HepG2 (cell line): ENCODE data around the gene TPCN2. TPM values are rescaled to one million over a fixed set of nuclear protein-coding genes. Genes with fewer than 3 reads are reported as not detected.

Experiments
- ATAC-seq: fragments of 200-7000 bp; cut with Tn5 transposase; 3 replicates; pipeline ENCODE4 v1.9.1; 2020; ENCODE audit warnings: mild to moderate bottlenecking, moderate library complexity
- BruUV-seq: library from RNA; stranded (reverse); fragments of 400-500 nt; replicated peaks from 2 replicates; lab custom pipeline; 2021; lab: Mats Ljungman, UMichigan
- CTCF ChIA-PET: fragments of 300-600 bp; formaldehyde crosslinking; extraction: SDS; loops from one replicate; lab custom pipeline; 2021; ENCODE audit warnings: low total read pairs, inconsistent platforms, low intra/inter-chr PET ratio; lab: Yijun Ruan, JAX
- POLR2A ChIA-PET: fragments of 350-600 bp; sonication (Branson Sonifier 250); formaldehyde crosslinking; loops from one replicate; lab custom pipeline; 2020; ENCODE audit warnings: antibody characterized with exemption, inconsistent platforms; lab: Yijun Ruan, JAX
- DNase-seq: peaks from one replicate; pipeline ENCODE4 v3.0.0-alpha.2; 2015; ENCODE audit warnings: low spot score
- FAIRE-seq: peaks from 3 replicates; lab custom pipeline; 2011; peaks lifted over from hg19 to GRCh38; lab: Jason Lieb, UNC
- H2AFZ ChIP-seq: one replicate; pipeline ENCODE4 v1.6.1; 2011; ENCODE audit warnings: low read length, inconsistent platforms
- H3K27ac ChIP-seq: fragments of 300-600 bp; 3 replicates; pipeline ENCODE4 v1.8.0; 2011; ENCODE audit warnings: mixed run types, mild to moderate bottlenecking, mixed read lengths, low read length, inconsistent platforms; ENCODE audit not compliant: insufficient read depth; ENCODE audit errors: extremely low read length
- H3K27me3 ChIP-seq, 2 experiments: fragments of 200-600 bp in 1 of 2; 2 replicates in 1 of 2; 3 replicates in 1 of 2; pipeline versions ENCODE4 v1.6.0 to v1.8.0; 2011; ENCODE audit warnings: low read length in 2 of 2, mild to moderate bottlenecking in 2 of 2, moderate library complexity in 2 of 2, inconsistent platforms in 1 of 2; ENCODE audit not compliant: insufficient read depth in 2 of 2, control insufficient read depth in 1 of 2
- H3K36me3 ChIP-seq, 2 experiments: fragments of 200-600 bp in 1 of 2; replicated peaks in 1 of 2; 2 replicates in 1 of 2; 3 replicates in 1 of 2; pipeline versions ENCODE4 v1.5.1 to v1.8.0; 2011; ENCODE audit warnings: low read length in 2 of 2, inconsistent platforms in 1 of 2; ENCODE audit not compliant: insufficient read depth in 2 of 2, control insufficient read depth in 1 of 2
- H3K4me1 ChIP-seq: 2 replicates; pipeline ENCODE4 v1.5.1; 2012; ENCODE audit warnings: low read length, inconsistent platforms; ENCODE audit not compliant: insufficient read depth
- H3K4me2 ChIP-seq: 2 replicates; pipeline ENCODE4 v1.6.0; 2011; ENCODE audit warnings: low read depth, low read length, inconsistent platforms
- H3K4me3 ChIP-seq, 3 experiments: fragments of 200-600 bp in 1 of 3; sonication (generic), shearing (Covaris generic) in 1 of 3; replicated peaks in 1 of 3; 2 replicates each; pipeline ENCODE4 v1.5.1; 2011 to 2016; ENCODE audit warnings: low read length in 3 of 3, inconsistent platforms in 2 of 3, low read depth in 2 of 3, mild to moderate bottlenecking in 2 of 3, control low read depth in 1 of 3, mixed read lengths in 1 of 3; ENCODE audit not compliant: insufficient read depth in 1 of 3
- H3K79me2 ChIP-seq: one replicate; pipeline ENCODE4 v1.6.1; 2011; ENCODE audit warnings: low read length, inconsistent platforms; ENCODE audit not compliant: insufficient read depth
- H3K9ac ChIP-seq: 2 replicates; pipeline ENCODE4 v1.6.0; 2011; ENCODE audit warnings: mild to moderate bottlenecking, low read depth, low read length, inconsistent platforms; ENCODE audit not compliant: insufficient read depth
- H3K9me3 ChIP-seq: 2 replicates; pipeline ENCODE4 v1.5.1; 2012; ENCODE audit warnings: mild to moderate bottlenecking, low read length
- H4K20me1 ChIP-seq: 2 replicates; pipeline ENCODE4 v1.6.0; 2011; ENCODE audit warnings: inconsistent platforms, mild to moderate bottlenecking, low read length, moderate library complexity; ENCODE audit not compliant: insufficient read depth
- EED ChIP-seq: sonication (generic); formaldehyde crosslinking; IDR thresholded peaks from 2 replicates; pipeline ENCODE4 v1.5.0; 2020; ENCODE audit warnings: mild to moderate bottlenecking, missing genetic modification reagents
- FOXJ3 ChIP-seq: sonication (generic); formaldehyde crosslinking; IDR thresholded peaks from 2 replicates; pipeline ENCODE4 v1.4.0; 2020; ENCODE audit warnings: missing genetic modification reagents, mild to moderate bottlenecking, borderline replicate concordance
- GATAD1 ChIP-seq: IDR thresholded peaks from 2 replicates; pipeline ENCODE4 v1.6.1; 2016; ENCODE audit warnings: missing genetic modification reagents, missing compliant biosample characterization
- KDM3A ChIP-seq: IDR thresholded peaks from 2 replicates; pipeline ENCODE4 v1.6.1; 2018; ENCODE audit warnings: low read depth, missing compliant biosample characterization
- LRRFIP1 ChIP-seq: sonication (generic); formaldehyde crosslinking; conservative IDR thresholded peaks from 2 replicates; pipeline ENCODE4 v1.4.0; 2020; ENCODE audit warnings: missing genetic modification reagents
- MIER2 ChIP-seq: IDR thresholded peaks from 2 replicates; pipeline ENCODE4 v1.6.1; 2016; ENCODE audit warnings: missing biosample characterization, missing genetic modification reagents
- REL ChIP-seq: sonication (generic); formaldehyde crosslinking; conservative IDR thresholded peaks from 2 replicates; pipeline ENCODE4 v1.8.0; 2022; ENCODE audit warnings: mild to moderate bottlenecking, missing genetic modification reagents, moderate library complexity
- SATB2 ChIP-seq: sonication (generic); formaldehyde crosslinking; IDR thresholded peaks from 2 replicates; pipeline ENCODE4 v1.5.0; 2020; ENCODE audit warnings: missing genetic modification reagents
- ZBTB2 ChIP-seq: sonication (generic); formaldehyde crosslinking; IDR thresholded peaks from 2 replicates; pipeline ENCODE4 v1.8.0; 2022; ENCODE audit warnings: low read depth, missing genetic modification reagents
- ZBTB34 ChIP-seq: sonication (generic); formaldehyde crosslinking; IDR thresholded peaks from 2 replicates; pipeline ENCODE4 v1.8.0; 2022; ENCODE audit warnings: mild to moderate bottlenecking, missing genetic modification reagents
- ZFP41 ChIP-seq: sonication (generic); formaldehyde crosslinking; IDR thresholded peaks from 2 replicates; pipeline ENCODE4 v1.4.0; 2020; ENCODE audit warnings: mild to moderate bottlenecking, missing genetic modification reagents, borderline replicate concordance
- ZFX ChIP-seq: sonication (generic); formaldehyde crosslinking; IDR thresholded peaks from 2 replicates; pipeline ENCODE4 v1.4.0; 2020; ENCODE audit warnings: mild to moderate bottlenecking, low read depth, missing genetic modification reagents, moderate library complexity
- ZMAT3 ChIP-seq: sonication (generic); formaldehyde crosslinking; conservative IDR thresholded peaks from 2 replicates; pipeline ENCODE4 v1.7.0; 2021; ENCODE audit warnings: missing genetic modification reagents
- ZNF142 ChIP-seq: sonication (generic); formaldehyde crosslinking; IDR thresholded peaks from 2 replicates; pipeline ENCODE4 v1.4.0; 2020; ENCODE audit warnings: missing genetic modification reagents
- ZNF768 ChIP-seq: sonication (generic); formaldehyde crosslinking; IDR thresholded peaks from 2 replicates; pipeline ENCODE4 v1.4.0; 2020; ENCODE audit warnings: missing genetic modification reagents
- WGBS: methylation state at CpG from one replicate; pipeline ENCODE4 v1.1.6; 2017; ENCODE audit warnings: low lambda C conversion rate; 5-methylcytosine and 5-hydroxymethylcytosine counted together
- in situ Hi-C: cut with HindIII; loops from 2 replicates; pipeline ENCODE4 v1.10.0; 2017; ENCODE audit warnings: low pct_unique_long_range_greater_than_20kb; ENCODE audit not compliant: extremely low pct_ligation_motif_present
- intact Hi-C: fragments of 100-400 bp; cut with micrococcal nuclease; formaldehyde crosslinking; loops from one replicate; pipeline ENCODE4 v1.10.0; 2022; ENCODE audit not compliant: unreplicated experiment
- polyA plus RNA-seq, 8 experiments: library from polyadenylated mRNA; depleted of rRNA in 3 of 8; stranded (reverse) in 7 of 8; unstranded in 1 of 8; fragments of >200 nt; fragmentation: Illumina TruSeq in 4 of 8; extraction: Trizol in 4 of 8; gene quantifications; 2 replicates each; pipeline versions ENCODE4 v1.2.1 to v1.2.3, GENCODE V29; 2011 to 2016; ENCODE audit warnings: low read depth in 4 of 8, missing spikeins in 1 of 8, mixed read lengths in 1 of 8; ENCODE audit not compliant: insufficient read depth in 1 of 8
- total RNA-seq, 5 experiments: library from RNA; depleted of rRNA; stranded (reverse); fragments of >200 nt; fragmentation: Illumina TruSeq; extraction: Trizol; gene quantifications; 2 replicates each; pipeline ENCODE4 v1.2.3, GENCODE V29; 2016; ENCODE audit warnings: low read depth in 1 of 5

Gene TPCN2
- total and polyA plus RNA-seq, 2 of the 13 experiments (the other 11 are each of a cell fraction or from before 2014, with no cell fraction given), result 5.6 to 5.9 TPM

GRCh38 chr11:69092263-69092662 is 43.5 kb downstream of the TPCN2 start:
- POLR2A ChIA-PET, result no interaction called here
- Histone ChIP-seq H4K20me1 (0 out of 2 replicates have a peak, but pooled peaks cover 3% of the 10 kb centered on the region), H3K27me3 (no peaks in the 10 kb centered on the region), H3K9me3 (no peaks in the 10 kb centered on the region), H2AFZ (no peak overlapping the region), H3K27ac (no peak overlapping the region), H3K4me3 (no peak overlapping the region), H3K79me2 (no peaks in the 10 kb centered on the region), H3K4me1 (no peaks in the 10 kb centered on the region), H3K4me2 (no peak overlapping the region), H3K36me3 (peaks cover 3 to 6% of the 10 kb centered on the region in 2 experiments; a peak in 4 of 5 replicates), H3K9ac (no peak overlapping the region)
- in situ Hi-C loops (no loop called here), intact Hi-C loops (no loop called here)
- CTCF ChIA-PET, result no interaction called here
- no peak for ATAC-seq
- no peak for DNase-seq
- 96% methylated on average over 18 of the region's 18 CpGs for WGBS
- BruUV-seq, result no TSS peak
- FAIRE-seq, result no peak
- TF ChIP-seq SATB2 (CRISPR knock-in tag) (no peak), KDM3A (CRISPR knock-in tag) (no peak), ZBTB2 (CRISPR knock-in tag) (no peak), GATAD1 (CRISPR knock-in tag) (no peak), ZFP41 (CRISPR knock-in tag) (no peak), LRRFIP1 (CRISPR knock-in tag) (no peak), ZNF768 (CRISPR knock-in tag) (no peak), EED (CRISPR knock-in tag) (no peak), ZNF142 (CRISPR knock-in tag) (no peak), ZMAT3 (no peak), MIER2 (CRISPR knock-in tag) (no peak), ZBTB34 (no peak), REL (CRISPR knock-in tag) (no peak), ZFX (CRISPR knock-in tag) (no peak), FOXJ3 (CRISPR knock-in tag) (no peak)
